ENCODE data around the gene SND1. TPM values are rescaled to one million over a fixed set of nuclear protein-coding genes. Genes with fewer than 3 reads are reported as not detected.

Gene SND1
- total RNA-seq, 4 donors from 2014 or later, result 55.5 to 305 (median 80.1) TPM

- no peak for TF ChIP-seq POLR2A (IDR thresholded peaks at IDR 0.05)
- no peak for TF ChIP-seq CTCF (IDR thresholded peaks at IDR 0.05)
- H3K36me3 ChIP-seq, result peaks cover 0 to 4% (median 0%) of the 10 kb centered on the region in 3 donors
- H3K4me3 ChIP-seq, result no peak overlapping the region
- no peaks in the 10 kb centered on the region for H3K4me1 ChIP-seq
- no peak for DNase-seq
- peaks cover 0 to 13% (median 0%) of the 10 kb centered on the region in 4 donors for H3K9me3 ChIP-seq
- H3K27me3 ChIP-seq, result no peaks in the 10 kb centered on the region
- no peak overlapping the region for H3K27ac ChIP-seq
Measured at GRCh38 chr7:127979728-127980126, 327.7 kb downstream of the SND1 start.

- H3K27ac ChIP-seq, result no peak overlapping the region
- H3K27me3 ChIP-seq, result no peaks in the 10 kb centered on the region
- H3K9me3 ChIP-seq, result peaks cover 0 to 13% (median 0%) of the 10 kb centered on the region in 4 donors
- peaks cover 0 to 4% (median 0%) of the 10 kb centered on the region in 3 donors for H3K36me3 ChIP-seq
- no peak for DNase-seq
- no peak overlapping the region for H3K4me3 ChIP-seq
- H3K4me1 ChIP-seq, result no peaks in the 10 kb centered on the region
- no peak for TF ChIP-seq CTCF (IDR thresholded peaks at IDR 0.05)
- no peak for TF ChIP-seq POLR2A (IDR thresholded peaks at IDR 0.05)
Measured at GRCh38 chr7:127980901-127981300, 328.9 kb downstream of the SND1 start.

GRCh38 chr7:127981965-127982364, 330.0 kb downstream of the SND1 start:
- TF ChIP-seq POLR2A (IDR thresholded peaks at IDR 0.05) (no peak), CTCF (IDR thresholded peaks at IDR 0.05) (no peak)
- Histone ChIP-seq H3K27ac (no peak overlapping the region), H3K27me3 (no peaks in the 10 kb centered on the region), H3K36me3 (peaks cover 0 to 4% (median 0%) of the 10 kb centered on the region in 3 donors), H3K4me1 (no peaks in the 10 kb centered on the region), H3K9me3 (peaks cover 0 to 13% (median 0%) of the 10 kb centered on the region in 4 donors), H3K4me3 (no peak overlapping the region)
- DNase-seq, result no peak

GRCh38 chr7:127983804-127984332, 331.9 kb downstream of the SND1 start:
- no peak for DNase-seq
- Histone ChIP-seq H3K27me3 (no peaks in the 10 kb centered on the region), H3K36me3 (no peaks in the 10 kb centered on the region), H3K27ac (no peak overlapping the region), H3K4me1 (no peaks in the 10 kb centered on the region), H3K4me3 (no peak overlapping the region), H3K9me3 (peaks cover 0 to 6% (median 0%) of the 10 kb centered on the region in 4 donors)
- TF ChIP-seq CTCF (IDR thresholded peaks at IDR 0.05) (no peak), POLR2A (IDR thresholded peaks at IDR 0.05) (no peak)

GRCh38 chr7:127986581-127987521, 334.9 kb downstream of the SND1 start:
- DNase-seq, result no peak
- H3K27ac ChIP-seq, result no peak overlapping the region
- no peaks in the 10 kb centered on the region for H3K4me1 ChIP-seq
- no peak overlapping the region for H3K4me3 ChIP-seq
- H3K27me3 ChIP-seq, result no peaks in the 10 kb centered on the region
- H3K9me3 ChIP-seq, result no peaks in the 10 kb centered on the region
- H3K36me3 ChIP-seq, result peaks cover 0 to 10% (median 0%) of the 10 kb centered on the region in 3 donors
- no peak for TF ChIP-seq CTCF (IDR thresholded peaks at IDR 0.05)
- no peak for TF ChIP-seq POLR2A (IDR thresholded peaks at IDR 0.05)
